Gastrocnemius medialis (tissue), 4 donors: ENCODE measurements around the gene DOCK10. TPM values are rescaled to one million over a fixed set of nuclear protein-coding genes. Genes with fewer than 3 reads are reported as not detected.

Experiments used
- ATAC-seq, 2 donors: fragments of 150-250 bp; one replicate each; pipeline ENCODE4 v1.9.1; 2016
- DNase-seq, 2 donors: peaks; one replicate each; pipeline ENCODE4 v3.0.0-alpha.2; 2019
- H3K27ac ChIP-seq, 4 donors: fragments of 200-600 bp; sonication (generic); 1 replicate in 1 of 4; 2 replicates in 3 of 4; pipeline ENCODE4 v1.5.1; 2016 to 2018; ENCODE audit warnings: mild to moderate bottlenecking in 2 of 4, moderate library complexity in 1 of 4
- H3K27me3 ChIP-seq, 3 donors: fragments of 200-600 bp; sonication (generic) in 2 of 3; 1 replicate in 1 of 3; 2 replicates in 2 of 3; pipeline versions ENCODE4 v1.5.1 to v1.6.0; 2016 to 2019; ENCODE audit warnings: mild to moderate bottlenecking in 1 of 3, moderate library complexity in 1 of 3
- H3K36me3 ChIP-seq, 2 donors: fragments of 200-600 bp; sonication (generic) in 1 of 2; one replicate each; pipeline ENCODE4 v1.5.1; 2017 to 2018
- H3K4me1 ChIP-seq, 2 donors: fragments of 200-600 bp; sonication (generic) in 1 of 2; one replicate each; pipeline ENCODE4 v1.5.1; 2016 to 2017; ENCODE audit warnings: mild to moderate bottlenecking in 2 of 2
- H3K4me3 ChIP-seq, 4 donors: fragments of 200-600 bp; sonication (generic) in 3 of 4; 1 replicate in 1 of 4; 2 replicates in 3 of 4; pipeline ENCODE4 v1.5.1; 2016 to 2019; ENCODE audit warnings: mild to moderate bottlenecking in 2 of 4
- H3K9me3 ChIP-seq, 3 donors: fragments of 200-600 bp; sonication (generic) in 2 of 3; 1 replicate in 1 of 3; 2 replicates in 2 of 3; pipeline ENCODE4 v1.5.1; 2016 to 2019
- POLR2A ChIP-seq, 2 donors: fragments of 450-650 bp; IDR thresholded peaks; one replicate each; pipeline ENCODE4 v1.6.1; 2017; ENCODE audit warnings: antibody characterized with exemption in 2 of 2, mild to moderate bottlenecking in 2 of 2, moderate library complexity in 2 of 2
- in situ Hi-C, 4 donors: fragments of 200-750 bp; cut with MboI; loops; one replicate each; pipeline versions ENCODE4 v1.15.0 to v1.8.0; 2017; ENCODE audit warnings: low sequenced_read_pairs in 4 of 4
- intact Hi-C: fragments of 100-400 bp; cut with DNase I; formaldehyde crosslinking; loops from one replicate; pipeline ENCODE4 v1.15.1; 2023; ENCODE audit warnings: low total_unique reads
- total RNA-seq, 4 donors: library from RNA; depleted of rRNA; stranded (reverse); fragments of >200 nt; gene quantifications; one replicate each; pipeline versions ENCODE4 v1.1.0 to v1.2.3, GENCODE V29; 2016
- TF ChIP-seq, protein P1 (sequence below), 5 experiments: fragments of 450-650 bp in 3 of 5; fragments of 200-600 bp in 2 of 5; sonication (generic) in 2 of 5; IDR thresholded peaks in 4 of 5; conservative IDR thresholded peaks in 1 of 5; 1 replicate in 4 of 5; 2 replicates in 1 of 5; pipeline ENCODE4 v1.5.1; 2016 to 2019; ENCODE audit warnings: antibody characterized with exemption in 5 of 5, mild to moderate bottlenecking in 3 of 5, moderate library complexity in 3 of 5

DOCK10 gene
- total RNA-seq, 4 donors from 2014 or later, result 0.97 to 1.9 (median 1.4) TPM

DNA sequence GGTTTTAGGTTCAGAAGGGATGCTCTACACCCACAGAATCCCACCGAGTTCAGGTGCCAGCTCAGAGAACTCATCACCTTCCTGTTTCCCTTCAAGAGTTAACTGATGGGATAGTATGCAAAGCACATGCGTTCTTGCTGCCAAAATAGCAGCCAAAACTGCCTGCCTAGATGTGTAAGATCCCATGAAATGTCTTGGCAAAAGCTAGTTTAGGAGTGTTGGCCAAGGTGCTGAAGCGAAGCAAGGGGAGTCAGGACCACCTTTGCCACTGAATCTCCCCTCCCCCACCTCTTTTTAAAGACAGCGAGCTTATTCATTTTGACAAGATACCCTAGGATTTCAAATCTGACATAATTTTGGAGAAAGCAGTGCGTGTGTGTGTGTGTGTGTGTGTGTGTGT, 2.1 kb downstream of the DOCK10 start:
- Histone ChIP-seq H3K9me3 (no peaks in the 10 kb centered on the region), H3K4me1 (peaks cover 6 to 13% of the 10 kb centered on the region in 2 donors), H3K36me3 (no peaks in the 10 kb centered on the region), H3K4me3 (no peak overlapping the region), H3K27me3 (peaks cover 0 to 5% (median 0%) of the 10 kb centered on the region in 3 donors), H3K27ac (no peak overlapping the region)
- intact Hi-C loops, result no loop called here
- TF ChIP-seq POLR2A (IDR thresholded peaks at IDR 0.05), result no peak
- TF ChIP-seq, protein P1, sequence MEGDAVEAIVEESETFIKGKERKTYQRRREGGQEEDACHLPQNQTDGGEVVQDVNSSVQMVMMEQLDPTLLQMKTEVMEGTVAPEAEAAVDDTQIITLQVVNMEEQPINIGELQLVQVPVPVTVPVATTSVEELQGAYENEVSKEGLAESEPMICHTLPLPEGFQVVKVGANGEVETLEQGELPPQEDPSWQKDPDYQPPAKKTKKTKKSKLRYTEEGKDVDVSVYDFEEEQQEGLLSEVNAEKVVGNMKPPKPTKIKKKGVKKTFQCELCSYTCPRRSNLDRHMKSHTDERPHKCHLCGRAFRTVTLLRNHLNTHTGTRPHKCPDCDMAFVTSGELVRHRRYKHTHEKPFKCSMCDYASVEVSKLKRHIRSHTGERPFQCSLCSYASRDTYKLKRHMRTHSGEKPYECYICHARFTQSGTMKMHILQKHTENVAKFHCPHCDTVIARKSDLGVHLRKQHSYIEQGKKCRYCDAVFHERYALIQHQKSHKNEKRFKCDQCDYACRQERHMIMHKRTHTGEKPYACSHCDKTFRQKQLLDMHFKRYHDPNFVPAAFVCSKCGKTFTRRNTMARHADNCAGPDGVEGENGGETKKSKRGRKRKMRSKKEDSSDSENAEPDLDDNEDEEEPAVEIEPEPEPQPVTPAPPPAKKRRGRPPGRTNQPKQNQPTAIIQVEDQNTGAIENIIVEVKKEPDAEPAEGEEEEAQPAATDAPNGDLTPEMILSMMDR (IDR thresholded peaks at IDR 0.05 in 4 of 5, conservative IDR thresholded peaks at IDR 0.05 in 1 of 5), result no peak
- no peak for ATAC-seq
- DNase-seq, result no peak
- in situ Hi-C loops, result no loop called here

DNA sequence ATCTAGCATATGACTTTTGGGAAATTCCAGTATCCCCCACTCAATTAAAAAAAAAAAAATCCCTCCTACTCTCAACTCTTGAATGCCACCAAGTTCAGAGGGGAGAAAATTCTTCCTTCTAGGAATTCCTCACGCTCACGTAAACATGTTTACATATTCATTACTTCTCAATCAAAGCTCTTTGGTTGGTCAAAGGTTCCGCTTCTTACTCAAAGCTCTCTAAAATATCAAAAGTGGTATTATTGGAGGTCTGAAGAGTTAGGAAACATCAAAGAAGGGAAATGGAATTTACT, 4.1 kb downstream of the DOCK10 start:
- H3K9me3 ChIP-seq, result no peaks in the 10 kb centered on the region
- no peaks in the 10 kb centered on the region for H3K36me3 ChIP-seq
- peaks cover 0 to 5% (median 0%) of the 10 kb centered on the region in 3 donors for H3K27me3 ChIP-seq
- H3K4me3 ChIP-seq, result no peak overlapping the region
- no peak for TF ChIP-seq POLR2A (IDR thresholded peaks at IDR 0.05)
- TF ChIP-seq, protein P1 (IDR thresholded peaks at IDR 0.05 in 4 of 5, conservative IDR thresholded peaks at IDR 0.05 in 1 of 5), result no peak
- H3K4me1 ChIP-seq, result peaks cover 6 to 13% of the 10 kb centered on the region in 2 donors
- in situ Hi-C loops (no loop called here), intact Hi-C loops (no loop called here)
- no peak overlapping the region for H3K27ac ChIP-seq
- no peak for ATAC-seq
- no peak for DNase-seq

GRCh38 chr2:225037415-225038230, 4.6 kb downstream of the DOCK10 start:
- peaks cover 6 to 13% of the 10 kb centered on the region in 2 donors for H3K4me1 ChIP-seq
- no peak overlapping the region for H3K27ac ChIP-seq
- ATAC-seq, result no peak
- H3K9me3 ChIP-seq, result no peaks in the 10 kb centered on the region
- intact Hi-C loops (no loop called here), in situ Hi-C loops (no loop called here)
- TF ChIP-seq POLR2A (IDR thresholded peaks at IDR 0.05), result no peak
- peaks cover 0 to 5% (median 0%) of the 10 kb centered on the region in 3 donors for H3K27me3 ChIP-seq
- H3K36me3 ChIP-seq, result no peaks in the 10 kb centered on the region
- no peak overlapping the region for H3K4me3 ChIP-seq
- no peak for DNase-seq

DNA sequence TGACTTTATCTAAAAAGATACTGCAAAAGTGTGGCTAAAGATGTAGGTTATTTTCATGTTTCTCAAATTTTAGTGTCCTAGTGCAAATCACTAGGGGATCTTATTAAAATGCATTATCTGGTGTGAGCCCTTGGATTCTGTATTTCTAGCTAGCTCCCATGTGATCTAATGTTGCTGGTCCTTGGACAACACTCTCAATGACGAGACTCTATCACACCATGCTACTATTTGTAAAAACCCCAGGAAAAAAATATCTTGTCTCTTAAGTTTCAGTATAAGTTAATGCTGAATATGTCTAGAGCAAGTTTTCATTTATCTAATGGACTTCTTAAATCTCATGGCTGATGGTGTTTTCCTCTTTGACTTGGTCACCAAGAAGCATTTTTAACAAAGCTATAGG, 5.8 kb downstream of the DOCK10 start:
- Histone ChIP-seq H3K4me1 (peaks cover 6 to 8% of the 10 kb centered on the region in 2 donors), H3K27me3 (peaks cover 0 to under 1% (median 0%) of the 10 kb centered on the region in 3 donors), H3K36me3 (no peaks in the 10 kb centered on the region), H3K9me3 (no peaks in the 10 kb centered on the region), H3K4me3 (no peak overlapping the region), H3K27ac (no peak overlapping the region)
- DNase-seq, result no peak
- intact Hi-C loops (no loop called here), in situ Hi-C loops (no loop called here)
- no peak for ATAC-seq
- no peak for TF ChIP-seq POLR2A (IDR thresholded peaks at IDR 0.05)
- TF ChIP-seq, protein P1 (IDR thresholded peaks at IDR 0.05 in 4 of 5, conservative IDR thresholded peaks at IDR 0.05 in 1 of 5), result no peak

DNA sequence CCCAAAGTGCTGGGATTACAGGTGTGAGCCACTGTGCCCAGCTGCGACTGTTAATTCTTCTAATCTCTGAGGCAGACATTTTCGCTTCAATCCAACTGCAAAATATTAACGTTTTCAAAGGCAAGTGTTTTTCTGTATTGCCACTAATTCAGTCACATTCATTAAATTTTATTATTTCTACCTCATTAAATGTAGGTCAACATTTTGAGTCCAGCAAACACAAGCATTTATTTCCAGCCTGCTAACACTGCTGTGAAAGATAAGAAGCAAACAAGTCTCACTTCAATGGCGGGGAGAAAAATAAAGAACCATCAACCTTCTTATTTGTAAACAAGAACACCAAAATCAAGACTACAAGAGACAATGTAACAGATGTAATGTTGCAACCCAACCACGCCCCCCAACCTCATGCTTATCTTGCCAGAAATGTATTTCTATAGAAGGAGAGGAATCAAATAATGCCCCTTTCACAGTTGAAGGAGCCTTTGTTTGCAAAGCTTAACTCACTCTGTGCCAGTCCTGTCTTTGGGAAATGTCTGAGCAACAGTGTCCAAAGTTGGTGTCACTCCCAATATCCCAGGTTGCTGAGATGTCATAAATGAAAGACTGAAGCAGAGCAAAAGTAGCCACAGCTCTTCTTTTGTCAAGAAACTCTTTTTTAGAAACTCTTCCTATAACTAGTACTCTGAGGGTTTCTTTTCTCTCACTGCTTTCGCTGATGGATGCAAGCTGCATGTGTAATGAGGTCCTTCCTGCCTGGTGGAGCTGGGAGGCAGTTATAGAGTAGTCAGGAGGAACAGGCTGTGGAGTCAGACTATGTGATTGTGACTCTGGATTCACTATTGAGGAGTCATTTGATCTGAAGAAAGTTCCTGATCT, 8.6 kb downstream of the DOCK10 start:
- Histone ChIP-seq H3K9me3 (no peaks in the 10 kb centered on the region), H3K27ac (no peak overlapping the region), H3K27me3 (no peaks in the 10 kb centered on the region), H3K36me3 (no peaks in the 10 kb centered on the region), H3K4me3 (no peak overlapping the region), H3K4me1 (no peaks in the 10 kb centered on the region)
- no peak for TF ChIP-seq POLR2A (IDR thresholded peaks at IDR 0.05)
- TF ChIP-seq, protein P1 (IDR thresholded peaks at IDR 0.05 in 4 of 5, conservative IDR thresholded peaks at IDR 0.05 in 1 of 5), result no peak
- intact Hi-C loops (no loop called here), in situ Hi-C loops (no loop called here)
- DNase-seq (no peak), ATAC-seq (no peak)
